GM12878 (cell line): ENCODE results near the gene TTLL8. TPM values are rescaled to one million over a fixed set of nuclear protein-coding genes. Genes with fewer than 3 reads are reported as not detected.

Experiments used
- ATAC-seq: fragments of 200-7000 bp; cut with Tn5 transposase; 3 replicates; pipeline ENCODE4 v1.9.1; 2020; ENCODE audit warnings: mild to moderate bottlenecking, moderate library complexity
- BruUV-seq: library from RNA; stranded (reverse); fragments of 400-500 nt; replicated peaks from 2 replicates; lab custom pipeline; 2021; lab: Mats Ljungman, UMichigan
- CTCF ChIA-PET: fragments of 300-600 bp; sonication (Branson Sonifier 250); formaldehyde crosslinking; extraction: SDS; loops from one replicate; lab custom pipeline; 2021; ENCODE audit warnings: inconsistent platforms; lab: Yijun Ruan, JAX
- POLR2A ChIA-PET: fragments of 350-600 bp; formaldehyde crosslinking; extraction: SDS; loops from one replicate; lab custom pipeline; 2021; ENCODE audit warnings: inconsistent platforms; lab: Charles Lee
- RAD21 ChIA-PET: fragments of 300-600 bp; sonication (Branson Sonifier 250); formaldehyde crosslinking; loops from one replicate; lab custom pipeline; 2023; ENCODE audit warnings: antibody characterized with exemption; ENCODE audit not compliant: unreplicated experiment; lab: Charles Lee
- SMC1A ChIA-PET: fragments of 300-600 bp; sonication (Branson Sonifier 250); formaldehyde crosslinking; loops from one replicate; lab custom pipeline; 2023; ENCODE audit not compliant: unreplicated experiment, uncharacterized antibody; lab: Charles Lee
- DNase-seq: peaks from one replicate; pipeline ENCODE4 v3.0.0-alpha.2; 2011; ENCODE audit warnings: low read depth, low spot score
- FAIRE-seq: peaks from 3 replicates; lab custom pipeline; 2011; peaks lifted over from hg19 to GRCh38; lab: Jason Lieb, UNC
- H2AFZ ChIP-seq: 2 replicates; pipeline ENCODE4 v1.6.0; 2011; ENCODE audit warnings: low read depth, low read length, control low read depth; ENCODE audit not compliant: control insufficient read depth
- H3K27ac ChIP-seq: 2 replicates; pipeline ENCODE4 v1.5.1; 2011; ENCODE audit warnings: control low read depth; ENCODE audit not compliant: control insufficient read depth, insufficient read depth
- H3K27me3 ChIP-seq, 2 experiments: replicated peaks in 1 of 2; 2 replicates each; pipeline versions ENCODE4 v1.6.0 to v1.6.1; 2011; ENCODE audit warnings: low read length in 1 of 2; ENCODE audit not compliant: control insufficient read depth in 2 of 2, insufficient read depth in 2 of 2
- H3K36me3 ChIP-seq, 2 experiments: 2 replicates each; pipeline ENCODE4 v1.5.1; 2011; ENCODE audit warnings: low read length in 1 of 2; ENCODE audit not compliant: control insufficient read depth in 2 of 2, insufficient read depth in 2 of 2
- H3K4me1 ChIP-seq: 2 replicates; pipeline ENCODE4 v1.6.1; 2011; ENCODE audit warnings: mild to moderate bottlenecking, low read length, moderate library complexity, mixed read lengths; ENCODE audit not compliant: control insufficient read depth, insufficient read depth
- H3K4me2 ChIP-seq: 2 replicates; pipeline ENCODE4 v1.6.0; 2011; ENCODE audit warnings: control low read depth; ENCODE audit not compliant: control insufficient read depth, insufficient read depth
- H3K4me3 ChIP-seq: fragments of 200-600 bp; sonication (generic); 2 replicates; pipeline ENCODE4 v1.5.1; 2016
- H3K79me2 ChIP-seq: 2 replicates; pipeline ENCODE4 v1.6.0; 2011; ENCODE audit warnings: low read length; ENCODE audit not compliant: control insufficient read depth, insufficient read depth
- H3K9ac ChIP-seq: 2 replicates; pipeline ENCODE4 v1.8.0; 2011; ENCODE audit warnings: low read length, control low read depth, mixed read lengths; ENCODE audit not compliant: control insufficient read depth, insufficient read depth
- H3K9me3 ChIP-seq: replicated peaks from 3 replicates; pipeline ENCODE4 v1.5.1; 2011; ENCODE audit warnings: mild to moderate bottlenecking, low read length; ENCODE audit not compliant: control insufficient read depth, insufficient read depth
- H4K20me1 ChIP-seq: 2 replicates; pipeline ENCODE4 v1.6.0; 2011; ENCODE audit not compliant: control insufficient read depth, insufficient read depth
- CHD1 ChIP-seq: IDR thresholded peaks from 2 replicates; pipeline ENCODE4 v1.6.1; 2012; ENCODE audit warnings: low read depth, low read length, improper control_type of control experiment
- JUND ChIP-seq: IDR thresholded peaks from 2 replicates; pipeline ENCODE4 v1.6.1; 2012; ENCODE audit warnings: low read depth, mild to moderate bottlenecking, low read length, improper control_type of control experiment, moderate library complexity
- KAT2A ChIP-seq: conservative IDR thresholded peaks from 2 replicates; pipeline ENCODE4 v1.6.1; 2011; ENCODE audit warnings: low read depth, low read length; ENCODE audit not compliant: control insufficient read depth
- LARP7 ChIP-seq: fragments of 450-650 bp; IDR thresholded peaks from 2 replicates; pipeline ENCODE4 v1.6.1; 2017; ENCODE audit warnings: mild to moderate bottlenecking
- MXI1 ChIP-seq: fragments of 150-350 bp; IDR thresholded peaks from 2 replicates; pipeline ENCODE4 v1.6.1; 2011; ENCODE audit warnings: low read depth, mild to moderate bottlenecking, inconsistent platforms, low read length, improper control_type of control experiment
- NBN ChIP-seq: fragments of 450-650 bp; IDR thresholded peaks from 2 replicates; pipeline ENCODE4 v1.6.1; 2016
- PAX8 ChIP-seq: fragments of 450-650 bp; IDR thresholded peaks from 2 replicates; pipeline ENCODE4 v1.6.1; 2017; ENCODE audit warnings: mild to moderate bottlenecking, moderate library complexity
- POLR2A ChIP-seq: IDR thresholded peaks from 2 replicates; pipeline ENCODE4 v1.6.1; 2011; ENCODE audit warnings: low read depth, mild to moderate bottlenecking, low read length
- RFX5 ChIP-seq: IDR thresholded peaks from 2 replicates; pipeline ENCODE4 v1.6.1; 2011; ENCODE audit warnings: low read depth, low read length, improper control_type of control experiment
- SMC3 ChIP-seq: IDR thresholded peaks from 2 replicates; pipeline ENCODE4 v1.6.1; 2011; ENCODE audit warnings: low read length, improper control_type of control experiment, borderline replicate concordance
- SRF ChIP-seq, 2 experiments: IDR thresholded peaks; 2 replicates each; pipeline ENCODE4 v1.6.1; 2011; ENCODE audit warnings: low read depth in 2 of 2, low read length in 2 of 2, mild to moderate bottlenecking in 1 of 2, moderate library complexity in 1 of 2
- TBL1XR1 ChIP-seq: IDR thresholded peaks from 2 replicates; pipeline ENCODE4 v1.6.1; 2012; ENCODE audit warnings: low read depth, low read length, improper control_type of control experiment
- ZNF384 ChIP-seq: IDR thresholded peaks from 2 replicates; pipeline ENCODE4 v1.6.1; 2012; ENCODE audit warnings: low read depth, mild to moderate bottlenecking, low read length, improper control_type of control experiment, borderline replicate concordance
- ZSCAN29 ChIP-seq: fragments of 450-650 bp; IDR thresholded peaks from 2 replicates; pipeline ENCODE4 v1.6.1; 2017; ENCODE audit warnings: mild to moderate bottlenecking, moderate library complexity
- WGBS: methylation state at CpG from one replicate; pipeline ENCODE4 v1.1.6; 2016; ENCODE audit warnings: low lambda C conversion rate; ENCODE audit not compliant: insufficient replicate concordance, insufficient coverage; ENCODE audit errors: missing lambda C conversion rate; 5-methylcytosine and 5-hydroxymethylcytosine counted together
- in situ Hi-C: fragments of 300-500 bp; cut with MboI; formaldehyde crosslinking; loops from 9 replicates; pipeline ENCODE4 v1.14.3; 2018; ENCODE audit warnings: mixed read lengths
- intact Hi-C: fragments of 100-400 bp; cut with micrococcal nuclease; formaldehyde crosslinking; loops from one replicate; pipeline ENCODE4 v1.14.2; 2022; ENCODE audit not compliant: unreplicated experiment
- polyA plus RNA-seq, 11 experiments: library from polyadenylated mRNA; depleted of rRNA in 4 of 11; unstranded in 6 of 11; stranded (reverse) in 5 of 11; fragments of >200 nt; fragmentation: Nextera tagmentation in 4 of 11; fragmentation: Illumina TruSeq in 1 of 11; extraction: Ambion mirVana in 4 of 11; extraction: Trizol in 1 of 11; gene quantifications; 1 replicate in 1 of 11; 2 replicates in 10 of 11; pipeline versions ENCODE4 v1.2.1 to v1.2.3, GENCODE V29; 2011 to 2016; ENCODE audit warnings: inconsistent platforms in 2 of 11, missing spikeins in 2 of 11, low read depth in 1 of 11
- total RNA-seq, 4 experiments: library from RNA; depleted of rRNA in 3 of 4; stranded (reverse); fragments of >200 nt in 3 of 4; fragmentation: Illumina TruSeq in 1 of 4; extraction: Trizol in 1 of 4; gene quantifications; 2 replicates each; pipeline versions ENCODE4 v1.2.1 to v1.2.3, GENCODE V29; 2013 to 2021
- TF ChIP-seq, protein P1 (sequence below): IDR thresholded peaks from 2 replicates; pipeline ENCODE4 v1.6.1; 2011; ENCODE audit warnings: borderline replicate concordance, low read depth, mild to moderate bottlenecking, moderate library complexity, mixed read lengths, low read length; ENCODE audit not compliant: insufficient read depth; ENCODE audit errors: extremely low read length
- TF ChIP-seq, protein P2 (sequence below): fragments of 450-650 bp; IDR thresholded peaks from 2 replicates; pipeline ENCODE4 v1.6.1; 2014; ENCODE audit warnings: mild to moderate bottlenecking
- TF ChIP-seq, protein P3 (sequence below): IDR thresholded peaks from 2 replicates; pipeline ENCODE4 v1.6.1; 2011; ENCODE audit warnings: low read depth, low read length, improper control_type of control experiment, borderline replicate concordance

Gene TTLL8
- total and polyA plus RNA-seq, 10 of the 15 experiments (the other 5 are each of a cell fraction or from before 2014, with no cell fraction given) = not detected

DNA sequence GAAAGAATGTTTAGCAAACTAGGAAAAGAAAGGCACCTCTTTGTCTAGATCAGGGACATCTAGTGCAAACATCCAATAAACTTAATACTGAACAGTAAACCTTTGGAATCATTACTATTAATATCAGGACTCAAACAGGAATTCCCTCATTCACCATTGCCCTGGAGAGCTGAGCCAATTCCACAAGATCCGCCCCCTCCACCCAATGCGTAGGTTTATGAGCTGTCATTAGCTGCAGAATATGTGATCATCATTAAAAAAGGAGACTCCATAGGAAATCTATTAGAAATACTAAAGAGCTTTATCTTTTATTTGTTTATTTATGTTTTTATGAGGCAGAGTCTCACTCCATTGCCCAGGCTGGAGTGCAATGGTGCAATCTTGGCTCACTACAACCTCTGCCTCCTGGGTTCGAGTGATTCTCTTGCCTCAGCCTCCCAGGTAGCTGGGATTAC is 51.0 kb downstream of the TTLL8 start:
- RAD21 ChIA-PET = interaction anchor here (0.9 to 2.8 kb wide), 2 partner anchors 23 to 77 kb away, joined by 3 to 7 read pairs; no protein-coding TSS in a partner anchor
- POLR2A ChIA-PET = interaction anchor here (1.1 kb wide), 1 partner anchor 10 kb away, joined by 4 read pairs; no protein-coding TSS in a partner anchor
- ATAC-seq (no peak), DNase-seq (no peak), FAIRE-seq (no peak)
- Histone ChIP-seq H3K4me3 (no peak overlapping the region), H3K36me3 (no peaks in the 10 kb centered on the region), H3K9me3 (no peaks in the 10 kb centered on the region), H3K4me2 (no peak overlapping the region), H3K27ac (no peak overlapping the region), H3K9ac (no peak overlapping the region), H3K4me1 (peaks cover 11% of the 10 kb centered on the region), H3K27me3 (no peaks in the 10 kb centered on the region), H4K20me1 (no peaks in the 10 kb centered on the region), H2AFZ (no peak overlapping the region), H3K79me2 (no peaks in the 10 kb centered on the region)
- TF ChIP-seq PAX8 = no peak
- TF ChIP-seq RFX5 = no peak
- TF ChIP-seq SRF (IDR thresholded peaks at IDR 0.05; ENCODE audit: low read depth in 2 of 2, low read length in 2 of 2) = no peak
- no peak for TF ChIP-seq POLR2A
- no peak for TF ChIP-seq SMC3
- TF ChIP-seq JUND = no peak
- no peak for TF ChIP-seq NBN
- TF ChIP-seq, protein P1, sequence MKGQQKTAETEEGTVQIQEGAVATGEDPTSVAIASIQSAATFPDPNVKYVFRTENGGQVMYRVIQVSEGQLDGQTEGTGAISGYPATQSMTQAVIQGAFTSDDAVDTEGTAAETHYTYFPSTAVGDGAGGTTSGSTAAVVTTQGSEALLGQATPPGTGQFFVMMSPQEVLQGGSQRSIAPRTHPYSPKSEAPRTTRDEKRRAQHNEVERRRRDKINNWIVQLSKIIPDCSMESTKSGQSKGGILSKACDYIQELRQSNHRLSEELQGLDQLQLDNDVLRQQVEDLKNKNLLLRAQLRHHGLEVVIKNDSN = no peak
- TF ChIP-seq, protein P2, sequence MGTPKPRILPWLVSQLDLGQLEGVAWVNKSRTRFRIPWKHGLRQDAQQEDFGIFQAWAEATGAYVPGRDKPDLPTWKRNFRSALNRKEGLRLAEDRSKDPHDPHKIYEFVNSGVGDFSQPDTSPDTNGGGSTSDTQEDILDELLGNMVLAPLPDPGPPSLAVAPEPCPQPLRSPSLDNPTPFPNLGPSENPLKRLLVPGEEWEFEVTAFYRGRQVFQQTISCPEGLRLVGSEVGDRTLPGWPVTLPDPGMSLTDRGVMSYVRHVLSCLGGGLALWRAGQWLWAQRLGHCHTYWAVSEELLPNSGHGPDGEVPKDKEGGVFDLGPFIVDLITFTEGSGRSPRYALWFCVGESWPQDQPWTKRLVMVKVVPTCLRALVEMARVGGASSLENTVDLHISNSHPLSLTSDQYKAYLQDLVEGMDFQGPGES = no peak
- TF ChIP-seq, protein P3, sequence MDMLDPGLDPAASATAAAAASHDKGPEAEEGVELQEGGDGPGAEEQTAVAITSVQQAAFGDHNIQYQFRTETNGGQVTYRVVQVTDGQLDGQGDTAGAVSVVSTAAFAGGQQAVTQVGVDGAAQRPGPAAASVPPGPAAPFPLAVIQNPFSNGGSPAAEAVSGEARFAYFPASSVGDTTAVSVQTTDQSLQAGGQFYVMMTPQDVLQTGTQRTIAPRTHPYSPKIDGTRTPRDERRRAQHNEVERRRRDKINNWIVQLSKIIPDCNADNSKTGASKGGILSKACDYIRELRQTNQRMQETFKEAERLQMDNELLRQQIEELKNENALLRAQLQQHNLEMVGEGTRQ = no peak
- no peak for TF ChIP-seq MXI1
- no peak for TF ChIP-seq LARP7
- no peak for TF ChIP-seq ZNF384
- TF ChIP-seq KAT2A = no peak
- no peak for TF ChIP-seq TBL1XR1
- no peak for TF ChIP-seq ZSCAN29
- TF ChIP-seq CHD1 = no peak
- no TSS peak for BruUV-seq
- SMC1A ChIA-PET = no interaction called here
- in situ Hi-C loops = no loop called here
- intact Hi-C loops = no loop called here
- WGBS = 93% methylated on average over 3 of the region's 3 CpGs
- CTCF ChIA-PET = interaction anchor here (1.0 to 2.1 kb wide), 4 partner anchors 11 to 77 kb away, joined by 3 to 8 read pairs (median 6); no protein-coding TSS in a partner anchor
